ENCODE data around the gene FBXW8. TPM values are rescaled to one million over a fixed set of nuclear protein-coding genes. Genes with fewer than 3 reads are reported as not detected.

FBXW8 gene
- total and polyA plus RNA-seq, 4 donors, result 1.9 to 7.1 (median 4.9) TPM

DNA sequence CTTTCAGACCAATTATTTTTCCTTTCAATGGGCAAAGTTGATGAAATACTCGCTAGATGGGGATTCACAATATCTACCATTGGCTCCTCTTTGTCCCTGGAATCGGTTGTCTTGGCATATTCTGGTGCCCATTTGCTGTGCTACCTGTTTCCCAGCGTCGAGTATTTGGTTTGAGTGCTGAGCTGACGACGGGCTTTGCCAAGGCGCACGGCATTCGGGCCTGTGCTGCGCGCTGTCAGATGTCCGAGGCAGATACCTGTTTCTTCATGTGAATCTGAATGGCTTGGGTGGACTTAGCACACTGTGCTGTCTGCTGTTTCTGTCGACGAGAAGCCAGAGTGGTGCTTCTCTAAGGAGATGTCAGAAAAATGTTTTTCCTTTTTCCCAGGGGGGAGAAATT is 107.5 kb downstream of the FBXW8 start:
- no peak for TF ChIP-seq FOXA1 (IDR thresholded peaks at IDR 0.05)
- no peak for TF ChIP-seq FOXA2 (IDR thresholded peaks at IDR 0.05)
- TF ChIP-seq, protein P1, sequence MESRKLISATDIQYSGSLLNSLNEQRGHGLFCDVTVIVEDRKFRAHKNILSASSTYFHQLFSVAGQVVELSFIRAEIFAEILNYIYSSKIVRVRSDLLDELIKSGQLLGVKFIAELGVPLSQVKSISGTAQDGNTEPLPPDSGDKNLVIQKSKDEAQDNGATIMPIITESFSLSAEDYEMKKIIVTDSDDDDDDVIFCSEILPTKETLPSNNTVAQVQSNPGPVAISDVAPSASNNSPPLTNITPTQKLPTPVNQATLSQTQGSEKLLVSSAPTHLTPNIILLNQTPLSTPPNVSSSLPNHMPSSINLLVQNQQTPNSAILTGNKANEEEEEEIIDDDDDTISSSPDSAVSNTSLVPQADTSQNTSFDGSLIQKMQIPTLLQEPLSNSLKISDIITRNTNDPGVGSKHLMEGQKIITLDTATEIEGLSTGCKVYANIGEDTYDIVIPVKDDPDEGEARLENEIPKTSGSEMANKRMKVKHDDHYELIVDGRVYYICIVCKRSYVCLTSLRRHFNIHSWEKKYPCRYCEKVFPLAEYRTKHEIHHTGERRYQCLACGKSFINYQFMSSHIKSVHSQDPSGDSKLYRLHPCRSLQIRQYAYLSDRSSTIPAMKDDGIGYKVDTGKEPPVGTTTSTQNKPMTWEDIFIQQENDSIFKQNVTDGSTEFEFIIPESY (IDR thresholded peaks at IDR 0.05), result no peak
- TF ChIP-seq RAD21 (IDR thresholded peaks at IDR 0.05), result no peak
- no peak for TF ChIP-seq TAF1 (conservative IDR thresholded peaks at IDR 0.05)
- no peak for TF ChIP-seq YY1 (IDR thresholded peaks at IDR 0.05)
- no peak for TF ChIP-seq JUND (IDR thresholded peaks at IDR 0.05)
- no peak for TF ChIP-seq HNF4G (IDR thresholded peaks at IDR 0.05)
- TF ChIP-seq, protein P2, sequence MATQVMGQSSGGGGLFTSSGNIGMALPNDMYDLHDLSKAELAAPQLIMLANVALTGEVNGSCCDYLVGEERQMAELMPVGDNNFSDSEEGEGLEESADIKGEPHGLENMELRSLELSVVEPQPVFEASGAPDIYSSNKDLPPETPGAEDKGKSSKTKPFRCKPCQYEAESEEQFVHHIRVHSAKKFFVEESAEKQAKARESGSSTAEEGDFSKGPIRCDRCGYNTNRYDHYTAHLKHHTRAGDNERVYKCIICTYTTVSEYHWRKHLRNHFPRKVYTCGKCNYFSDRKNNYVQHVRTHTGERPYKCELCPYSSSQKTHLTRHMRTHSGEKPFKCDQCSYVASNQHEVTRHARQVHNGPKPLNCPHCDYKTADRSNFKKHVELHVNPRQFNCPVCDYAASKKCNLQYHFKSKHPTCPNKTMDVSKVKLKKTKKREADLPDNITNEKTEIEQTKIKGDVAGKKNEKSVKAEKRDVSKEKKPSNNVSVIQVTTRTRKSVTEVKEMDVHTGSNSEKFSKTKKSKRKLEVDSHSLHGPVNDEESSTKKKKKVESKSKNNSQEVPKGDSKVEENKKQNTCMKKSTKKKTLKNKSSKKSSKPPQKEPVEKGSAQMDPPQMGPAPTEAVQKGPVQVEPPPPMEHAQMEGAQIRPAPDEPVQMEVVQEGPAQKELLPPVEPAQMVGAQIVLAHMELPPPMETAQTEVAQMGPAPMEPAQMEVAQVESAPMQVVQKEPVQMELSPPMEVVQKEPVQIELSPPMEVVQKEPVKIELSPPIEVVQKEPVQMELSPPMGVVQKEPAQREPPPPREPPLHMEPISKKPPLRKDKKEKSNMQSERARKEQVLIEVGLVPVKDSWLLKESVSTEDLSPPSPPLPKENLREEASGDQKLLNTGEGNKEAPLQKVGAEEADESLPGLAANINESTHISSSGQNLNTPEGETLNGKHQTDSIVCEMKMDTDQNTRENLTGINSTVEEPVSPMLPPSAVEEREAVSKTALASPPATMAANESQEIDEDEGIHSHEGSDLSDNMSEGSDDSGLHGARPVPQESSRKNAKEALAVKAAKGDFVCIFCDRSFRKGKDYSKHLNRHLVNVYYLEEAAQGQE (IDR thresholded peaks at IDR 0.05), result no peak
- no peak for TF ChIP-seq HNF4A (conservative IDR thresholded peaks at IDR 0.05)
- no peak for TF ChIP-seq NR2F2 (IDR thresholded peaks at IDR 0.05)
- no peak for TF ChIP-seq RXRA (IDR thresholded peaks at IDR 0.05)
- no peak for TF ChIP-seq GABPA (IDR thresholded peaks at IDR 0.05 in 1 of 2, conservative IDR thresholded peaks at IDR 0.05 in 1 of 2)
- TF ChIP-seq, protein P3, sequence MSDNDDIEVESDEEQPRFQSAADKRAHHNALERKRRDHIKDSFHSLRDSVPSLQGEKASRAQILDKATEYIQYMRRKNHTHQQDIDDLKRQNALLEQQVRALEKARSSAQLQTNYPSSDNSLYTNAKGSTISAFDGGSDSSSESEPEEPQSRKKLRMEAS (IDR thresholded peaks at IDR 0.05), result no peak
- WGBS, result 95% methylated on average over 14 of the region's 14 CpGs
- H3K27me3 ChIP-seq (ENCODE audit: control insufficient read depth in 4 of 4, insufficient read depth in 4 of 4, low read length in 3 of 4), result no peaks in the 10 kb centered on the region
- no peak overlapping the region for H3K27ac ChIP-seq (ENCODE audit: low read depth in 1 of 2, low read length in 2 of 2)
- DNase-seq (ENCODE audit: low spot score), result no peak
- H3K4me1 ChIP-seq (ENCODE audit: control insufficient read depth in 4 of 4, insufficient read depth in 4 of 4, low read length in 3 of 4), result no peaks in the 10 kb centered on the region
- peaks cover 0 to 7% (median under 1%) of the 10 kb centered on the region in 4 donors for H3K9me3 ChIP-seq (ENCODE audit: control insufficient read depth in 4 of 4, low read length in 3 of 4)
- H3K9ac ChIP-seq (ENCODE audit: low read depth in 1 of 2, low read length in 2 of 2), result no peak overlapping the region
- peaks cover 0 to 21% (median 14%) of the 10 kb centered on the region in 4 donors for H3K36me3 ChIP-seq (ENCODE audit: control insufficient read depth in 4 of 4, insufficient read depth in 3 of 4, low read depth in 1 of 4, low read length in 3 of 4)
- H3K4me3 ChIP-seq (ENCODE audit: low read depth in 1 of 3, low read length in 3 of 3), result no peak overlapping the region

DNA sequence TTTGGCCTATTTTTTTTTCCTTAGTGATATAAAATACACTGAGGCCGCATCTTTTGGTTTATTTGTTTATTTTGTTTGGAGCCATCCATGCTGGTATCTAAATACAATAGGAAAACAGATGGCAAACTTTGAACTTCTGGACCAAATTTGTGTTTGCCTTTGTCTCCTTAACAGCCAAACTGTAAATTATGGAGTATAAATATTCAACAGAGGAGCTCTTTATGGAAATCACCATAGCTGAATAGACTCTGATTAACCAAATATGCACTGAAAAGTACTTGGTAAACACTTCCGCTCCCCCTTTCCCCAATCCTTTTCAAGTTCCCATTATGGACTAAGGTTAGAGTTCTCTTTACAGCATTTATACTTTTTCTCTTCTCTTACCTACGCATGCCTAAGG is 107.9 kb downstream of the FBXW8 start:
- no peaks in the 10 kb centered on the region for H3K27me3 ChIP-seq (ENCODE audit: control insufficient read depth in 4 of 4, insufficient read depth in 4 of 4, low read length in 3 of 4)
- H3K36me3 ChIP-seq (ENCODE audit: control insufficient read depth in 4 of 4, insufficient read depth in 3 of 4, low read depth in 1 of 4, low read length in 3 of 4), result peaks cover 0 to 21% (median 13%) of the 10 kb centered on the region in 4 donors
- H3K4me1 ChIP-seq (ENCODE audit: control insufficient read depth in 4 of 4, insufficient read depth in 4 of 4, low read length in 3 of 4), result no peaks in the 10 kb centered on the region
- no peak overlapping the region for H3K4me3 ChIP-seq (ENCODE audit: low read depth in 1 of 3, low read length in 3 of 3)
- WGBS, result 88% methylated on average over 3 of the region's 3 CpGs
- peaks cover 0 to 5% (median 0%) of the 10 kb centered on the region in 4 donors for H3K9me3 ChIP-seq (ENCODE audit: control insufficient read depth in 4 of 4, low read length in 3 of 4)
- no peak for DNase-seq (ENCODE audit: low spot score)
- H3K27ac ChIP-seq (ENCODE audit: low read depth in 1 of 2, low read length in 2 of 2), result no peak overlapping the region
- no peak overlapping the region for H3K9ac ChIP-seq (ENCODE audit: low read depth in 1 of 2, low read length in 2 of 2)
- TF ChIP-seq, protein P2 (IDR thresholded peaks at IDR 0.05), result no peak
- no peak for TF ChIP-seq FOXA2 (IDR thresholded peaks at IDR 0.05)
- TF ChIP-seq SP1 (IDR thresholded peaks at IDR 0.05), result no peak
- TF ChIP-seq NR2F2 (IDR thresholded peaks at IDR 0.05), result no peak
- no peak for TF ChIP-seq EGR1 (IDR thresholded peaks at IDR 0.05; ENCODE audit: low read depth in 2 of 2)
- TF ChIP-seq JUND (IDR thresholded peaks at IDR 0.05), result no peak
- TF ChIP-seq FOXA1 (IDR thresholded peaks at IDR 0.05), result no peak
- TF ChIP-seq, protein P1 (IDR thresholded peaks at IDR 0.05), result no peak
- no peak for TF ChIP-seq HNF4G (IDR thresholded peaks at IDR 0.05)
- no peak for TF ChIP-seq TAF1 (conservative IDR thresholded peaks at IDR 0.05)
- TF ChIP-seq HNF4A (conservative IDR thresholded peaks at IDR 0.05), result no peak
- TF ChIP-seq YY1 (IDR thresholded peaks at IDR 0.05), result no peak
- no peak for TF ChIP-seq GABPA (IDR thresholded peaks at IDR 0.05 in 1 of 2, conservative IDR thresholded peaks at IDR 0.05 in 1 of 2)
- TF ChIP-seq RXRA (IDR thresholded peaks at IDR 0.05), result no peak
- TF ChIP-seq, protein P4, sequence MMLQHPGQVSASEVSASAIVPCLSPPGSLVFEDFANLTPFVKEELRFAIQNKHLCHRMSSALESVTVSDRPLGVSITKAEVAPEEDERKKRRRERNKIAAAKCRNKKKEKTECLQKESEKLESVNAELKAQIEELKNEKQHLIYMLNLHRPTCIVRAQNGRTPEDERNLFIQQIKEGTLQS (IDR thresholded peaks at IDR 0.05), result no peak
- TF ChIP-seq RAD21 (IDR thresholded peaks at IDR 0.05), result no peak
- TF ChIP-seq, protein P3 (IDR thresholded peaks at IDR 0.05), result no peak

All from liver (tissue), 9 donors.